Glomerular visceral epithelial cell (primary cell): ENCODE measurements around the gene MXI1.
"Not testable (repeated sequence)": the region's sequence is repeated elsewhere in the genome, so short reads cannot be mapped to it uniquely, and the experiment has no call there.

Source experiments
- DNase-seq: peaks from one replicate; pipeline ENCODE4 v3.0.0-alpha.2; 2016; ENCODE audit errors: extremely low spot score

The MXI1 gene

DNA sequence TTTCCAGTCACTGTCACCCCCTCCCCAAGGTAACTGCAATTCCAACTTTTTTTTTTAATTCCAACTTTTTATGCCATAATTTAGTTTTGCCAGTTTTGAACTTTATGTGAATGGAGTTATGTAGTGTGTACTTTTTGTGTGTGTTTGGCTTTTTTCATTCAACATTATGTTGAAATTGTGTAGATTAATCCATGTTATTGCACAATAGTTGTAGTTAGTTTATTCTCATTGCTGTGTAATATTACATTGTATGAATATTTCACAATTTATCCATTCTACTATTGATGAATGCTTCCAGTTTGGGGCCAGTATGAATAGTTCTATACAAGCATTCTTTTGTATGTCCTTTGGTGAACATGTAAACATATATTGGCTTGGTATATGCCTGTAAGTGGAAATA, 32.5 kb downstream of the MXI1 start:
- DNase-seq: no peak

DNA sequence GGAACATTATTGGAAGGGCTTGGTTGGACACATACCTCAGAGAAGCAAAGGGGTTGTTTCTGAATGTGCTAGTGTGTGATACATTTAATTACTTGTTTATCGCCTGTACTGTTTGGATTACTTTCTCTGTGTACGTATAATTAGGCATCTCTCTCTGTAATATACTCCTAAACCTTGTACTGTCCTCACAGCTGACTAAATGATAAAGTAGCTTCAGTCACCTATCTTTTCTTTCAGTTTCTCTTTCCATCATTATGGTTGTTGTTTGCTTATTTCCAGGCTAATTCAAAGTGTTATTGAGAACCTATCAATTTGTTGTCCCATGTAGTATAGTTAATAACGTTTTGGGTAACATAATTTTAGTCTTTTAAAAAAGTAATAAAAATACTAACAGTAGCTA, 34.0 kb downstream of the MXI1 start:
- no peak for DNase-seq

DNA sequence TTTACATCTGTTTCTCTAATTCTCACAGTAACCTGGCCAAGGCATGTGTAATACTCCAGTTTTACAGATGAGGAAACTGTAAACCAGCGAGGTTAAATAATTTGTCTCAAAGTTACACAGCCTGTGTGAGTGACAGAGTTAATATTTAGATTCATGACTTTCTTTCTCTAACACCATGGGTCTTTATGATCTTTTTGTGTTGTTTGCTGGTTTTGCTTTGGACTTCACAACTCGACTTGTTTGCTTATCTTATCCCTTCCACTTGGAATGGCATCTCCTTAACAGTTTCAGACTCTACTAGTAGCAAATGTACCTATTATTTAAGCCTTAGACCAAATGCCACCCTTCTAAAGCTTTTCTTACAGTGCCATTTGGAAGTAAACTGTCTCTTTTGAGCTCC, 34.4 kb downstream of the MXI1 start:
- DNase-seq: no peak

DNA sequence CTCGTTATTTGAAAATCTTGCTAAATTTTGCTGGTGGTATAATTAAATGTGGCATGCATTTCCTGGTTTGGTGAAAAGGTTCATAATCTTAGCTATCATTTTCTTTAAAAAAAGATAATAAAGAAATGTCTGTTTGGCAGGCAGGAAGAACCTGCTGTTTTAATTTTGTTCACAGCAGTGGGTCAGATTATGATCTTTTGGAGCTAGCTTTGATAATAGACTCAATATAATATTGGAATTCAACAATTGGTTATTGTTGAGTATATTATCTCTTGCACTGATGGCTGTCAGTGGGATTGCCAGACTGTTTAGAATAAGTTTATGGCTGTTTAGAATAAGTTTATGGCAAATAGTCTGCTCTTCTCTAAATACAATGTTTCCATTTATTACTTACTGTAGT, 35.1 kb downstream of the MXI1 start:
- no peak for DNase-seq

DNA sequence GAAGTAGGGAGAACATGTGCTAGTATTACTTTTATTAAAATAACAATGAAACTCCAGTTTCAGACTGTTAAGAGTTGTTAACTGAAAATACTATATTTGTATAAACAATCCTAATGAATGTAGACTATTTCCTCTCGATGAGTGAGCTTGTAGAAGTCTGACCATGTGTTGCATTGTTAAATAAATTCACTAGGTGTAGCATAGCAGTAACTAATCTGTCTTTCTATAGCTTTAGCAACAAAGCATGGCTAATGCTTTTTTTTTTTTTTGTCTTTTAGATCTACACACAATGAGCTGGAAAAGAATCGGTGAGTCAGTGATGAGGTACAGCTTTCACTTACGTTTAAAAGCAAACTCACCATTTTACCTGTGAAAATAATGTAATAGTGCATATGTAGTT, 37.1 kb downstream of the MXI1 start:
- no peak for DNase-seq

DNA sequence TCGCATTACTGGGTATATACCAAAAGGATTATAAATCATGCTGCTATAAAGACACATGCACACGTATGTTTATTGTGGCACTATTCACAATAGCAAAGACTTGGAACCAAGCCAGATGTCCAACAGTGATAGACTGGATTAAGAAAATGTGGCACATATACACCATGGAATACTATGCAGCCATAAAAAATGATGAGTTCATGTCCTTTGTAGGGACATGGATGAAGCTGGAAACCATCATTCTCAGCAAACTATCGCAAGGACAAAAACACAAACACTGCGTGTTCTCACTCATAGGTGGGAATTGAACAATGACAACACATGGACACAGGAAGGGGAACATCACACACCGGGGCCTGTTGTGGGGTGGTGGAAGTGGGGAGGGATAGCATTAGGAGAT, 40.4 kb downstream of the MXI1 start:
- DNase-seq: not testable (repeated sequence)

DNA sequence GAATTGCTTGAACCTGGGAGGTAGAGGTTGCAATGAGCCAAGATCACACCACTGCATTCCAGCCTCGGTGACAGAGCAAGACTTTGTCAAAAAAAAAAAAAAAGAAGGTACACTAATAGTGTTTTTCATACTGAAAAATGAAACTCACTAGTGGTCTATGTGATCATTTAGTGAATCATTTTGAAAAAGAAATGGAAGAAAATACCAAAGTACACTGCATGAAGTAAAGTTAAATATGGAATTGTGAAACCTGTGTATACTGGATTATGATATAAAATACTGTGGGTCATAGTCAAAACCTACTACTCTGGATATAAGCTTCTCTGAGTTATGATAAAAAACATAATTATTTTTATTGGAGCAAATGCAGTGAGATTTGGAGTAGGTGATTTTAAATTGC, 42.1 kb downstream of the MXI1 start:
- DNase-seq: not testable (repeated sequence)

DNA sequence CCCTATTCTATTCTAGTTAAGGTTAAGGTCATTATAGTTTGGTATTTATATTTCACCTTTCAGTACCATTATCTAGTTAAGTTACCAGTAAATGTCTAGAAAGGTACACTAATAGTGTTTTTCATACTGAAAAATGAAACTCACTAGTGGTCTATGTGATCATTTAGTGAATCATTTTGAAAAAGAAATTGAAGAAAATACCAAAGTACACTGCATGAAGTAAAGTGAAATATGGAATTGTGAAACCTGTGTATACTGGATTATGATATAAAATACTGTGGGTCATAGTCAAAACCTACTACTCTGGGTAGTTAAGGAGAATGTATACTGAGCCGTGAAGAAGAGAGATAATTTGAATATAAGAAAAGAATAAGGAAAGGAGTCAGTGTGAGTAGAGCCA, 44.0 kb downstream of the MXI1 start:
- not testable (repeated sequence) for DNase-seq

DNA sequence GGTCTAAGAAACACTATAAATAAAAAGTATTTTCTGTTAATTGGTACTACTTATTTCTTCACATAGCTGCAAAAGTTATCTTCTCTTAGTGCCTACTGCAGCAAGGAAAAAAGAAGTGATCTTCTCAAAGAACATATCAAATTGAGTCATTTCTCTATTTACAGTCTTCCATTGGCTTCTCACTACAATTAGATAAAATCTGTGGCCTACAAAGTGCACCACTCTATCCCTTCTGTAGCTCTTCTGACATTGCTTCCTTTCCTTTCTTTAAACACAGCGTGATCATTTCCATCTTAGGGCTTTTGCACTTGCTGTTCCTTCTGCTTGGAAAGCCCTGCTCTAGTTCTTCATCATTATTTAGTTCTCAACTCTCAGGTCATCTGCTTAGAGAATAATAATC, 44.7 kb downstream of the MXI1 start:
- DNase-seq: no peak

DNA sequence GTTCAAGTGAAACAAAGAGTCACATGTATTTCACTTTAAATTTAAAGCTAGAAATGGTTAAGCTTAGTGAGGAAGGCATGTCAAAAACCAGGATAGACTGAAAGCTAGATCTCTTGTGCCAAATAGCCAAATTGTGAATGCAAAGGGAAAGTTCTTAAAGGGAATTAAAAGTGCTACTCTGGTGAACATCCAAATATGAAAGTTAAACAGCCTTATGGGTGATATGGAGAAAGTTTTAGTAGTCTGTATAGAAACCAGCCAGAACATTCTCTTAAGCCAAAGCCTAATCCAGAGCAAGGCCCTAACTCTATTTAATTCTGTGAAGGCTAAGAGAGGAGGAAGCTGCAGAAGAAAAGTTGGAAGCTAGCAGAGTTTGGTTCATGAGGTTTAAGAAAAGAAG, 47.1 kb downstream of the MXI1 start:
- no peak for DNase-seq

DNA sequence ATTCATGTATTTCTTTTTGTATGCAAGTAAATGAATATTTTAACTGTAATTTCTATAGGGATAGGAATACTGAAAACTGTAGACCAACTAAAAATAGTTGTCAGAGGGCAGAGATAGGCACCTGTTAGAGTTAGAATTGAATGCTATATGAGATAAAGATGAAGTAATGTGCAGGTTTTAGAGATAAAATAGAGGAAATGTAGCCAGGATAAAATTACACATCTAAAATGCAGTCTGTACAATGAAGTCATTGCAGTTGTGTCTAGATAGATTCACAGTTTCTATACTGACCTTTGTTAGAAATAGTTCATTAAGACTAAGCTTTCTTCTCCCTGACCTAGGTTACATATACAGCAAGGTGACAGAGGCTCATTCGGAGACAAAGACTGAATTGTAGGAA, 51.1 kb downstream of the MXI1 start:
- DNase-seq: no peak

DNA sequence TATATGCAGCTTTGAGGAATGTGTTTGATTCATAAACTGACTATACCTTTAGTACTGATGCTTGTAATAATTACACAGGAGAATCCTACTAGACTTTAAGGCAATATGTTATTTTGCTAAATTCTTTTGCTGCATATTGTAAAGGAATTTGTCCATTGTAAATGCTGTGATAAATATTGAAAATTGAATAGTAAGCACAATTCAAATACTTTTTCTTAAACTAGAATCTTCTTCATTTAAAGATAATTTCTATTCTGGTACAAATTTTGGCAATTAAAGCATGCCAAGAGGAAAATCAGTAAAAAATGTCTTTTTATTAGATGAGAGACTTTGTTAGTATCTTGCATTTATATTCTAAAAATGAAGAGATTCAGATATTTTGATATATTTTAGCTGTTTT, 51.9 kb downstream of the MXI1 start:
- DNase-seq: no peak

DNA sequence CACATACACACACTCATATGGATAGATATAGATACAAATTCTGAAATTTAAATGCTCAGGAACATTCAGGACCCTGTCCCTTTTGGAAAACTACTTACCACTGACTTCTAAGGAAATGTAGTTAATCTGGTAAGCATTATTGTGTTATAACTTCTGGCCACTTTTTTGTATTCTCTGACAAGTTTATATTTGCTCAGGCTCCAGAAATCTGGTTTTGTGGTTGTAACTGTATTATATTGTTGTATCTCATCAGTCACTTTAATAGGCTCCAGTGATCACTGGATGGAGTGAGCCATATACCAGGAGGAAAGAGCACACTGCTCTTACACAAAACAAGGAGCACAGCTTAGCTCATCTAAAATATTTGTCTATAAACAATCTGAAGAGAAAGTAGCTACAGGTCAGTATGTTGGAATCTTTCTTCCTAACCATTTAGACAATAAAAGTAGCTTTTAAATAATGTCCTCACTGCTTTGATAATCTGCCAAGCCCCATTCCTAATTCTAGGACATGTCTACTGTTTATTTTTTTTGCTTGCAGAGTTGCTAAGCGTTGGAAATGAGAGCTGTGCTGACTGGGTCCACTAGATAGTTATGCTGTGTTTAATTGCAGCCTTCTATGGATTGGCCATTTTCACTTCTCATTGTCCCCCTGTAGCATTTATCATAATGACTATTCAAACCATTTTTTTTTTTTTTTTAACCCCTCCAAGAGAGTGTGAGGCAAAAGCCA, 53.5 kb downstream of the MXI1 start:
- no peak for DNase-seq

DNA sequence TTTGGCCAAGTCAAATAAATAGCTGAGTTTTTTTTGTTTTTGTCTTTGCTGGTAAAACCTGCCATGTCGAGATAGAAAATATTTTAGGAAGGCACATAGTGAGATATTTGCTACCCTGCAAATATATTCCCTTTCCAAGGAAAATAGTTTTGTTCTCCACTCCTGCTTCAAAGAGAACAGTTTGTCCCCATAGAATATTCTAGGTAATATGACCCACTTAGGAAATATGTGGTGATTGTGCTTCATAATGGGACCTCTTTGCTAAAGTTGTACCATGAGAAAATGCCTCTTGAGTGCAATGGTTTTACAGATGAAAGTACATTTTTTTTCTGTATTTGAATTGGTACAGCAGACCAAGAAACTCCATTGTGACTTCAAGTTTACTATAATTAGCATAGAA, 55.8 kb downstream of the MXI1 start:
- no peak for DNase-seq

DNA sequence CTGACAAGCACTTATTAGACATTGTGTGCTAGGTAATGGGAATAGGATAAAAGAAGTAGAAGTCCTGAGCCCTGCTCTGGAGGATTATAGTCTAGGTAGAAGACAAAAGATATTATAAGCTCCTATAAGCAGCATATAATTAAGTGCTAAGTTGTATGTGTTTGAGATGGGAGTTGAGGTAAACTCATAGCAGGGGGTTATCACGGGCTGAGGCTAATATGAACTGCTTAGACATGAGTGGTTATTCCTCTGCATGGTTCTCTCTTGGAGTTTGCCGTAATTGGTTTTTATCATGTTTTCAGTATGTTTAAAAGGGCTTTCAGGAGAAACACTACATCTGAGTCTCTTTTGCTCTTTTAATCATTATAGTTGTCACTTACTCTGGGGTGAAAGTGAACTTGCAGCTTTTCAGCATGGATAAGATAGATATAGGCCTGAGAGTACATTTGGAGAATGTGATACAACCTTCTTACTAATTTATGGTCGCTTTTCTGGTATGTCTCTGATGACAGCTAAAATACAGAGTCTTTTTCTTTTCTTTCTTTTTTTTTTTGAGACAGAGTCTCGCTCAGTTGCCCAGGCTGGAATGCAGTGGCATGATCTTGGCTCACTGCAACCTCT, 58.3 kb downstream of the MXI1 start:
- no peak for DNase-seq

DNA sequence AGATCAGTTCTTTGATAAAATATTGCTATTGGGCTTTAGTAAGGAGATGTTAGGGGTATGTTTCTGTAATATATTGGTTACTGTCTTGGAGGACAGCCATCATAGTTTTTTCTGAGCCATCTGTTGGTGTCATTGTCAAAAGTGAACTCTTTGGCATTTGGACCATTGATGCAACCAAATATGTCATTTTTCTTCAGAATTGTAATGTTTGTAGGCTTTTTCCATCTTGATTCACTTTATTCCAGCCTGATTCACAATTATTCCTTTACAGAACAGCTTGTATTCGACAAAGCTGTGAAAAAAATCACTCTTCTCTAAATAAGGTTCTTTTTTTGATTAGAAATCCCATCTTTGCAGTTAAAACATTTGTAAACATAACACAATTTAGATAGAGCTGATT, 59.9 kb downstream of the MXI1 start:
- no peak for DNase-seq

DNA sequence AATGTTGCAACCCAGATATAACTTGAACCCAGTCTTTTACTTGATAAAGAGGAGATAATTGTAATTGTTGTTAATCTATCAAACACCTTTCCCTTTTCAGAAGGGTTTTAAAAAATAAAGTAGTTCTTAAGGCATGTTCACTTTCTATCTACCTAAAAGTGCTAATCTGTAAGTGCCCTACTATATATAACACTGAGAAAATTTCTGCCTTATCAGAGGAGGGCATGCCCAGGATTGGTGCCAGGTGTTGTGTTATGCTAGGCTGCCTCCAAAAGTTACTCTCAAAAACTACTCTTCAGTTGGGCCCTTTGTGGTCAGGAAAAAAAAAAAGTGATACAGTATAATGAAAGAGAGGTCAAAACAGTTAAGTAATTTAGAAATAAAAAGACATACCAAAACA, 61.0 kb downstream of the MXI1 start:
- DNase-seq: no peak

DNA sequence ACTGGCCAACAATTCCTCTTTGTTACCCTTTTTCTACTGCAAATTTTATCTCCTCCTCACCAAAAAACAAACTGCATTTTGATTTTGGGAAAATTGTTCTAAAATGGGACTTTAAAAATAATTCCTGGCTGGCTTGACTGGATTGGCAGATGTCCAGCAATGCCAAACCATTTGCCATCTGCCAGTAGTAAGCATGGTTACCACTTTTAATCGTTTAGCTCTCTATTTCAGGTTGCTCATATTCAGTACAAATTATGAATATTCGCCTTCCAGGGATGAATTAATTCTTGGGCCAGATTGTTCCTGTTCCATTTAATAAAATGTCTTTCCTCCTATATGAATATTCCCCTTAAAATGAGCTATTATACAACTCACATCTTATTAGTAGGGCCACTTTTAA, 61.6 kb downstream of the MXI1 start:
- no peak for DNase-seq

DNA sequence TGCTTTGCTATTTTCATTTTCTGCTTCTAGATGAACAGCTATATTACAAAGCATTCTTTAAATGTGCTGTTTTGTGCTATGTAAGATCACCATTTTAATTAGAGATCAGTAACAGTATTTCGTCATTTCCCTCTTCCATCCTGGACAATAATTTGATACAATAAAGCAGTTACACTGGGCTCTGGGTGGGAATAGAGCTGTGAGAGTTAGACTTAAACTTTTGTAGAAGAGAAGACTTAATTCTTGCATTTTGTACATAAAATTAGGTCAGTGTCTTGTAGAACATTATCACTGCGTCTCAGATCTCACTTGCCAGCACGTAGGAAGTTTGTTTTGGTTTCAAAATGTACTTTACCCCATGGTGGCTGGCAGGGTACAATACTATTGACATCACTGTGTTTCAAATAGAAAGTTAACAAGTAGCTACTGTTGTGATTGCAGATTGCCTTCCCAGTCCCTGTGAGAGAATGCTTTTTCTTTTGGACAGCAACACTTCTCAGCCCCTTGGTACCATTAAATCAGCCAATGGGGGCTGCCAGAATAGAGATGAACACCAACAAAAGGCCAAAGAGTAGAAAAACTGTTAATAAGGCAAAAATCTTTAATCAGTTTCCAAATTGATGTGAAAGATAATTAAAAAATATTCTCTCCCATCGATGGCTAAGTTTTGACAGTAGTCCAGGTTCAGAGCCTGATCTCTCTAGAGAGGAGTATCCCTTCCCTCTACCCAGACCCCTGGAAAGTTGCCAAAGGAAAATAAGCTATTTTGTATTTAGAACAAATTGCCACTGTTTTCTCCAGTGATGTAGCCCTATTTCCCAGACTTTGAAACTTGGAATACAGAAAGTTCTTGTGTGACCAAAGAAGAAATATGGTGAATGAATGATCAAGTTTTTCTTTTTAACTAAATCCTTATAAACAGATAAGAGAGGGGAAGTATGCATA, 62.2 kb downstream of the MXI1 start:
- no peak for DNase-seq

DNA sequence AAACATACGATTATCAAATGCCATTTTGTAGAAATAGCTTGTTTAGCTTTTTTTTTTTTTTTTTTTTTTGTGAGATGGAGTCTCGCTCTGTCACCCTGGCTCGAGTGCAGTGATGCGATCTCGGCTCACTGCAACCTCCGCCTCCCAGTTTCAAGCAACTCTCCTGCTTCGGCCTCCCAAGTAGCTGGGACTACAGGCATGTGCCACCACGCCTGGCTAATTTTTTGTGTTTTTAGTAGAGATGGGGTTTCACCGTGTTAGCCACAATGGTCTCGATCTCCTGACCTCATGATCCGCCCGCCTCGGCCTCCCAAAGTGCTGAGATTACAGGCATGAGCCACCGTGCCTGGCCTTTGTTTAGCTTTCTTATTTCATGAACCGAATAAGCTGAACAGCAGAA, 65.6 kb downstream of the MXI1 start:
- not testable (repeated sequence) for DNase-seq

DNA sequence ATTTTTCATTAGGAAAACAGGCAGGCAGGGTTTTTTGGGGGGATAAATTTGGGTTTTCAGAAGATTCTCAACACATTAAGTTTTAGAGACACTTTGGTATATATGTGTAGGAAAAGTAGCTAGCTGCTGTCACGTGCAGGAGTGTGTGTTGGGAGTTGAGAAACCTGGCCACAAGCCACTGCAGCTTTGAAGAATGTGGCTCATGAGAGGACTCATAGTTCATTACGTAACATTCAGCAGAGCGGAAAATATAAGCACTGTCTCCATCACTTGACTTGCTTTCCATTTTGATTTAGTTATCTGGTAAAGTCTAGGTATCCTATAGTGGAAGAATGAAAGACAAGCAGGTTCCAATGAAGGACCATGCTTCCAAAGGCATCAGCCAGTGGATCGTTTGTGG, 66.1 kb downstream of the MXI1 start:
- peak; percentile 75 for DNase-seq

DNA sequence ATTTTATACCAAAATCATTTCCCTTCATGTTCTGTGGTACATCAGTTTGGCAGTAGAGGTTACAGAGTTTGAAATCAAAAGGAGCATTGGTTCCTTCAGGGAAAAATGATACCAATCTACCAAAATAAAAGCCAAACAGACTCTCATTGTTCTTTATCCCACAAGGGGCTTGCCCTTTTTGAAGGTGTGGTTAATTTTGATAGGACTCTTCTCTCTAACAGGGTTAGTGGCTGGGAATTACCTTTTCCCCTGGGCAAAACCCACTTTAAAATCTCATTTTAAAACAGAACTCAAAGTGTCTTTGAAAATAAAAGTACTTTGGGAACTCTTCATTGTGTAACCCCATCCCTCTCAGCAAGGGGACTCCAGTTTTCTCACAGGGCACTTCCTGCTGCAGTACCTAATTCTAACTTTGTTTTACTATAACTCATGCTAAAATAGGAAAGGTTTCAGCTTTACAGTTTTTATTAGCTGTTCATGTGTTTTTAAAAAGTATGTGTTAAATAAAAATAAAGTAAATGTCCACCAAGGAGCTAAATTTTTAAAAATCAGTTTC, 66.7 kb downstream of the MXI1 start:
- DNase-seq: no peak
